ENCODE results near the gene USP5. TPM values are rescaled to one million over a fixed set of nuclear protein-coding genes. Genes with fewer than 3 reads are reported as not detected.
A peak's percentile ranks its signal among the peaks of the same experiment; 100 is the strongest.
"Not testable (repeated sequence)": the region's sequence is repeated elsewhere in the genome, so short reads cannot be mapped to it uniquely, and the experiment has no call there.

Gene USP5
- total RNA-seq, 1 donor = 78.1 TPM

GRCh38 chr12:6861391-6861790 lies 9.4 kb downstream of the USP5 start:
- DNase-seq (ENCODE audit: low read depth in 2 of 3, low spot score in 2 of 3) = no peak

GRCh38 chr12:6863033-6863432 lies 11.1 kb downstream of the USP5 start:
- DNase-seq (ENCODE audit: low read depth in 2 of 3, low spot score in 2 of 3) = no peak

- DNase-seq (ENCODE audit: low read depth in 2 of 3, low spot score in 2 of 3) = no peak
Measured at GRCh38 chr12:6863586-6864321, 11.8 kb downstream of the USP5 start.

- not testable (repeated sequence) for DNase-seq (ENCODE audit: low read depth in 2 of 3, low spot score in 2 of 3)
Measured at GRCh38 chr12:6865307-6865706, 13.4 kb downstream of the USP5 start.

- no peak for DNase-seq (ENCODE audit: low read depth in 2 of 3, low spot score in 2 of 3)
Measured at GRCh38 chr12:6866163-6866919, 14.4 kb downstream of the USP5 start.

GRCh38 chr12:6866920-6867412 lies 15.0 kb downstream of the USP5 start:
- peak in 1 of 3 donors; percentile 77 for DNase-seq (ENCODE audit: low read depth in 2 of 3, low spot score in 2 of 3)

- DNase-seq (ENCODE audit: low read depth in 2 of 3, low spot score in 2 of 3) = peak in 2 of 3 donors; percentile 57 to 81
Measured at GRCh38 chr12:6867413-6868210, 15.7 kb downstream of the USP5 start, which contains the start of gene TPI1. Gene TPI1 (plus strand): TSS chr12:6867531. CDS start chr12:6867567, 36 bp downstream.

GRCh38 chr12:6868211-6869048 lies 16.5 kb downstream of the USP5 start:
- no peak for DNase-seq (ENCODE audit: low read depth in 2 of 3, low spot score in 2 of 3)

GRCh38 chr12:6869049-6870021 lies 17.4 kb downstream of the USP5 start:
- DNase-seq (ENCODE audit: low read depth in 2 of 3, low spot score in 2 of 3) = peak; percentile 77 to 91 (median 81)

- not testable (repeated sequence) for DNase-seq (ENCODE audit: low read depth in 2 of 3, low spot score in 2 of 3)
Measured at GRCh38 chr12:6870304-6870703, 18.4 kb downstream of the USP5 start.

GRCh38 chr12:6871052-6871957 lies 19.4 kb downstream of the USP5 start:
- DNase-seq (ENCODE audit: low read depth in 2 of 3, low spot score in 2 of 3) = no peak

GRCh38 chr12:6872073-6873048 lies 20.4 kb downstream of the USP5 start:
- peak; percentile 69 to 84 (median 76) for DNase-seq (ENCODE audit: low read depth in 2 of 3, low spot score in 2 of 3)

- DNase-seq (ENCODE audit: low read depth in 2 of 3, low spot score in 2 of 3) = peak; percentile 95 to 99 (median 99)
Measured at GRCh38 chr12:6873094-6874014, 21.4 kb downstream of the USP5 start, which contains the start of gene SPSB2. Gene SPSB2 (minus strand): TSS chr12:6873303. CDS start chr12:6872901, 402 bp downstream.

GRCh38 chr12:6874015-6874368 lies 22.0 kb downstream of the USP5 start:
- DNase-seq (ENCODE audit: low read depth in 2 of 3, low spot score in 2 of 3) = not testable (repeated sequence)

- DNase-seq (ENCODE audit: low read depth in 2 of 3, low spot score in 2 of 3) = not testable (repeated sequence)
Measured at GRCh38 chr12:6879824-6880223, 27.9 kb downstream of the USP5 start.

All from hematopoietic multipotent progenitor cell (in vitro differentiated cells).